RWPE2 (cell line): ENCODE measurements around the gene MFNG.

ENCODE experiments used
- ATAC-seq: fragments of 200-7000 bp; cut with Tn5 transposase; 3 replicates; pipeline ENCODE4 v1.9.1; 2021; ENCODE audit warnings: low read depth
- DNase-seq: peaks from one replicate; pipeline ENCODE4 v3.0.0-alpha.2; 2020; ENCODE audit warnings: low spot score
- H3K27ac ChIP-seq: fragments of 450-650 bp; 2 replicates; pipeline ENCODE4 v1.5.1; 2017; ENCODE audit warnings: mild to moderate bottlenecking; ENCODE audit not compliant: poor library complexity, severe bottlenecking
- H3K27me3 ChIP-seq: fragments of 250-450 bp; sonication (Bioruptor Pico); 2 replicates; pipeline ENCODE4 v1.5.1; 2021; ENCODE audit warnings: mild to moderate bottlenecking, moderate library complexity; ENCODE audit not compliant: insufficient read depth, poor library complexity, severe bottlenecking
- H3K36me3 ChIP-seq: fragments of 250-450 bp; sonication (Bioruptor Pico); 2 replicates; pipeline ENCODE4 v1.5.1; 2020; ENCODE audit warnings: low read depth, mild to moderate bottlenecking, moderate library complexity
- H3K4me1 ChIP-seq: fragments of 250-450 bp; sonication (Bioruptor Pico); 2 replicates; pipeline ENCODE4 v1.5.1; 2021; ENCODE audit warnings: mild to moderate bottlenecking, moderate library complexity; ENCODE audit not compliant: insufficient read depth, poor library complexity, severe bottlenecking
- H3K4me3 ChIP-seq: fragments of 250-450 bp; sonication (Bioruptor Pico); 2 replicates; pipeline ENCODE4 v1.5.1; 2021; ENCODE audit warnings: mild to moderate bottlenecking, moderate library complexity; ENCODE audit not compliant: severe bottlenecking
- H3K9me3 ChIP-seq: fragments of 250-450 bp; sonication (Bioruptor Pico); 2 replicates; pipeline ENCODE4 v1.5.1; 2021; ENCODE audit warnings: mild to moderate bottlenecking, moderate library complexity; ENCODE audit not compliant: severe bottlenecking
- TF ChIP-seq, protein P1 (sequence below): fragments of 450-650 bp; IDR thresholded peaks from one replicate; pipeline ENCODE4 v1.5.1; 2017; ENCODE audit warnings: mild to moderate bottlenecking, moderate library complexity; ENCODE audit not compliant: poor library complexity, severe bottlenecking

The MFNG gene

DNA sequence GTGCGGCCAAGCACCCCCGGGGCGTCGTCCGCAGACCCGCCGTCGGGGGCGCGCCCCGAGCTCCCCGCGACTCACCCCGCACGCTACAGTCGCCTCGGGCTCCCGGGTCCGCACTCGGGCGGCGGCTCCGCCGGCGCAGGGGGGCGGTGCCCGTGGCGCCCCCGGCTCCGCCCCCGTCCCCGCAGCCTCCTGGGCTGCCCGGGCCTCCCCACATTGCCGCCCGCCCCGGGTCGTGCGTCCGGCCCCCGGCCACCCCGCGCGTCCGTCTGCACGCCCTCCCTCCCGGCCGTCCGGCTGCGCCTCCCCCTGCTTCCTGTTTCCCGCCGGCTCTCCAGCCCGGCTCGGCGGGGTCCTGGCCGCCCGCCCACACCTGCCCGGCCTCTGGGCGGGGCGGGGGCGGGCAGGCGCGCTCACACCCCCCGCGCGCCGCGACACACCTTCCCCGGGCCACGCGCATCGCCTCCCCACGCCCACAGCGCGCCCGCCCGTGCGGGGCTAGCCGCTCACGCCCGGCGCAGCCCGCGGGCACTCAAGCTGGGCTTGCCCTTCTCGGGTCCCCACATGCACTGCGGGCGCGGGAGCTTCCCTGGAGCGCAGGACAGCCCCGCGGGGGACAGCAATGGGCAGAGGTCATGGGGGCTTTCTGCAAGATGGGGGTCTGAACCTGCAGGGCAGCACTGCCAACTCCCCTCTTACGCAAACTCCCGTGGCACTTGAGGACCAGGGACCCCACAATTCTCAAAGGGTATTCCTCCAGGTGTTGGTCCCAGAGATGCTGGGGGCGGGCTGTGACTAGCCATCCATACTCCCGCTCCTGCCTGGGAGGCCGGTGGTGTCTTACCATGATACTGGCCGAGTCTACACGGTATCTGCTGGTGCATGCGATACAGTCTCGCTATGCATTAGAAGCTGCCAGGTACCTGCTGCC is 33.3 kb upstream of the MFNG start, which contains the start of gene CARD10:
CARD10 (minus strand) TSS at position 148 of the 928 bp plus-strand sequence. CDS start 215 bp downstream, outside the sequence.
- Histone ChIP-seq H3K27ac (peak within 1 kb of the TSS; percentile 79), H3K4me1 (peaks cover 14% of the 10 kb centered on the region), H3K27me3 (no peaks in the 10 kb centered on the region), H3K36me3 (peaks cover 34% of the 10 kb centered on the region), H3K9me3 (no peaks in the 10 kb centered on the region), H3K4me3 (peak within 1 kb of the TSS; percentile 95)
- TF ChIP-seq, protein P1, sequence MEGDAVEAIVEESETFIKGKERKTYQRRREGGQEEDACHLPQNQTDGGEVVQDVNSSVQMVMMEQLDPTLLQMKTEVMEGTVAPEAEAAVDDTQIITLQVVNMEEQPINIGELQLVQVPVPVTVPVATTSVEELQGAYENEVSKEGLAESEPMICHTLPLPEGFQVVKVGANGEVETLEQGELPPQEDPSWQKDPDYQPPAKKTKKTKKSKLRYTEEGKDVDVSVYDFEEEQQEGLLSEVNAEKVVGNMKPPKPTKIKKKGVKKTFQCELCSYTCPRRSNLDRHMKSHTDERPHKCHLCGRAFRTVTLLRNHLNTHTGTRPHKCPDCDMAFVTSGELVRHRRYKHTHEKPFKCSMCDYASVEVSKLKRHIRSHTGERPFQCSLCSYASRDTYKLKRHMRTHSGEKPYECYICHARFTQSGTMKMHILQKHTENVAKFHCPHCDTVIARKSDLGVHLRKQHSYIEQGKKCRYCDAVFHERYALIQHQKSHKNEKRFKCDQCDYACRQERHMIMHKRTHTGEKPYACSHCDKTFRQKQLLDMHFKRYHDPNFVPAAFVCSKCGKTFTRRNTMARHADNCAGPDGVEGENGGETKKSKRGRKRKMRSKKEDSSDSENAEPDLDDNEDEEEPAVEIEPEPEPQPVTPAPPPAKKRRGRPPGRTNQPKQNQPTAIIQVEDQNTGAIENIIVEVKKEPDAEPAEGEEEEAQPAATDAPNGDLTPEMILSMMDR, result no peak
- DNase-seq (peak; percentile 61), ATAC-seq (peak; percentile 49)

DNA sequence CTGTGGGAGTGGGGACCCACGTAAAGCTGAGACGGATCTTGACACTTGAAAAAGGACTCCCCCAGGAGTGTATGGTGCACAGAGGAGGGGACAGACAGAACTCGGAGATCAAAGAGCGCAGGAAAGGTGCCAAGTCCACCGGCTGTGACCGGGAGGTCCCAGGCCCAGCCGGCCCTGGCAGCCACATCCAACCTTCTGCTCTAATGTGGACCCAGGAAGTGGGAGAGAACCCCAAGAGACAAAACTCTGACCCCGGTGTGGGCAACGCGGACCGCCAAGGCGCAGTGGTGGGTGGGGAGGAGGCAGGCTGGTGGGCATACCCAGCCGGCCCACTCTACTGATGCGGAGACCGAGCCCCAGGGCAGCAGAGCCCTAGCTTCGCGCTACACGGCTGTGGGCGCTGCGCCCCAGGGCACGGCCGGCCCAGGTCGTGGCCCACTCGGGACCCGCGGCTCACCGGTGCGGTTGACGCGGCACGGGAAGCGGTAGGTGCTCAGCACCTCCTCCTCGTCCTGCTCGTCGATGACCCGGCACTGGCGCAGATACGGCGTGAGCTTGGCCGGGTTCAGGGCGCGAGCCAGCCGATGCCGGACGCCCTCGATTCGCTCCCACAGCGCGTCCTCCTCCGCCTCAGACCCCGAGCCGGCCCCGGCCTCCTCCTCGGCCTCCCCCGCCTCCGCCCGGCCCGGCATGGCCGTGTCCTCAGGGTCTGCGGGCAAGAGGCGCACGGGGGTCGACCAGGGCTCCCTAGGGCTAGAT is 32.5 kb upstream of the MFNG start:
- H3K4me1 ChIP-seq, result peaks cover 16% of the 10 kb centered on the region
- peak overlapping the region; percentile 79 for H3K27ac ChIP-seq
- TF ChIP-seq, protein P1, result no peak
- H3K36me3 ChIP-seq, result peaks cover 42% of the 10 kb centered on the region
- H3K9me3 ChIP-seq, result no peaks in the 10 kb centered on the region
- H3K4me3 ChIP-seq, result peak overlapping the region; percentile 95
- DNase-seq (peak; percentile 57), ATAC-seq (peak; percentile 30)
- no peaks in the 10 kb centered on the region for H3K27me3 ChIP-seq

DNA sequence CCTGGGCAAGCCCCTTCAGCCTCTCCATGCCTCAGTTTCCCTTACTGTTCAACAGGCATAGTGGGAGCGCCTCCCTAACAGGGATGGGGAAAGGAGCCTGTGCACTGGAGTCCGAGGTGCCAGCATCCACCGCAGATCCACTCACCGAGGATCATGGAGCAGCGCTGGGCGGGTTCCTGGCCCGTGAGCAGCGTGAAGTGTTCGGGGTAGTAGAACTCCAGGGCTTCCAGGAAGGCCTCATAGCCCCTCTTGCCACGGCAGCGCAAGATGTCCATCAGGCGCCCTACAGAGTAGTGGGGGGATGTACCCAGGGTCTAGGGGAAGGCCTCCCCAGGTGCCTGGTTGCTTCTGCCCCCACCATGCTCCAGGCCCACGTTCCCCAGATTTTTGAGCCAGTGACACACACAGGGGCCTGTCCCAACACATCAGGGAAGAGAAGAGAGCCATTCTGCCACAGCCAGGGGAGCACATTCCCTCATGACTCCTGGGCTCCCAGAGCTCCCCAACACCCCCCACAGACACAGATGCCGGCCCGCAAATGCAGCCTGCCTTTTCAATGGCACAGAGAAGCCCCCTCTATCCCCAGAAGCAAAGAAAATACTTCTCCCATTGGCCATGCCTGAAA is 31.8 kb upstream of the MFNG start:
- Histone ChIP-seq H3K4me3 (peak overlapping the region; percentile 95), H3K27me3 (no peaks in the 10 kb centered on the region), H3K4me1 (peaks cover 24% of the 10 kb centered on the region), H3K27ac (peak overlapping the region; percentile 79), H3K9me3 (no peaks in the 10 kb centered on the region), H3K36me3 (peaks cover 50% of the 10 kb centered on the region)
- DNase-seq (peak; percentile 64), ATAC-seq (peak; percentile 72)
- TF ChIP-seq, protein P1, result no peak

DNA sequence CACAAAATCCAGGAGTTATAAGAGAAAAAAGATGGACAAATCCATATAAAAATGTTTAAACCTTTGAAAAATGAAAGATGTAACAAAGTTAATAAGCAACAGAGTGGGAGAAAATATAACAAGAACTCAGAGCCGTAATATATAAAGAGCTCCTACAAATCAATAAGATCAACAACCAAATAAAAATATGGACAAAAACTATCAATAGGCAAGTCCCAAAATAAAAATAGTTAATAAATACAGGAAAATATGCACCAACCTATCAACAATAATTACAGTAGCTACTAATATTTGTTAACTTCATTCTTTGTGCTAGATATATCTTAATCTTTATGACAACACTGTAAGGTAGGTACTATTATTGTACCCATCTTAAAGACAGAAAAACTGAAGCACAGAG is 30.3 kb upstream of the MFNG start:
- Histone ChIP-seq H3K36me3 (peaks cover 61% of the 10 kb centered on the region), H3K4me3 (no peak overlapping the region), H3K4me1 (peaks cover 38% of the 10 kb centered on the region), H3K27ac (peak overlapping the region; percentile 79), H3K27me3 (no peaks in the 10 kb centered on the region), H3K9me3 (no peaks in the 10 kb centered on the region)
- ATAC-seq, result no peak
- no peak for DNase-seq
- TF ChIP-seq, protein P1, result no peak
